Fibroblast of skin of left quadriceps (primary cell): ENCODE results near the gene TRIOBP.

ENCODE experiments used
- DNase-seq, 2 experiments: peaks; one replicate each; pipeline ENCODE4 v3.0.0-alpha.2; 2013; ENCODE audit warnings: low read depth in 2 of 2

Gene TRIOBP

DNA sequence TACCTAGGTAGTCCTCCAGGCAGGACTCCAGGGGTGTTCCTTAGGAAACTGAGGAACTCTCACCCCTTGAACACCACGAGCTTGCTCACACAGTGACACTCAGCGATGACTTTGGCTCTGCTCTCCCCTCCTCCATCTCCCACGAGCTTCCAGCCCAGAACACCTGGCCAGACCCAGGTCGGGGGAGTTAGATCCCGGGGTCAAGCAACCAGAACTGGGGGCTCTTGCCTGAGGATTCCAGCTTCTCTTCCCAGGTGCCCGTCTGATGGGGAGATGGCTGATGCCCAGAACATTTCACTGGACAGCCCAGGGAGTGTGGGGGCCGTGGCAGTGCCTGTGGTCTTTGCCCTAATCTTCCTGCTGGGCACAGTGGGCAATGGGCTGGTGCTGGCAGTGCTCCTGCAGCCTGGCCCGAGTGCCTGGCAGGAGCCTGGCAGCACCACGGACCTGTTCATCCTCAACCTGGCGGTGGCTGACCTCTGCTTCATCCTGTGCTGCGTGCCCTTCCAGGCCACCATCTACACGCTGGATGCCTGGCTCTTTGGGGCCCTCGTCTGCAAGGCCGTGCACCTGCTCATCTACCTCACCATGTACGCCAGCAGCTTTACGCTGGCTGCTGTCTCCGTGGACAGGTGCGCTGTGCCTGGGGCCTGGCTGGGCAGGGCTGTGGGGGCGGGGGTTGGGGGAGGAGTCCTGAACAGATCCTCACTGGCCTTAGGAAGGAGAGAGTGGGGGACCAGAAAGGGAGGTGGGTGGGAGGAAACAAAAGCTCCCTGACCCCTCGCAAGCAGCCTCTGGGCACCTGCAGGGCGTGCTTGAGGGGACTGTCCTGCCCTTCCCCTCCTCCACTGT is 126.5 kb downstream of the TRIOBP start, which contains the start of gene GALR3:
GALR3 (plus strand) TSS at position 249 of the 852 bp plus-strand sequence; CDS start at position 274, 25 bp downstream.
- DNase-seq, result no peak

DNA sequence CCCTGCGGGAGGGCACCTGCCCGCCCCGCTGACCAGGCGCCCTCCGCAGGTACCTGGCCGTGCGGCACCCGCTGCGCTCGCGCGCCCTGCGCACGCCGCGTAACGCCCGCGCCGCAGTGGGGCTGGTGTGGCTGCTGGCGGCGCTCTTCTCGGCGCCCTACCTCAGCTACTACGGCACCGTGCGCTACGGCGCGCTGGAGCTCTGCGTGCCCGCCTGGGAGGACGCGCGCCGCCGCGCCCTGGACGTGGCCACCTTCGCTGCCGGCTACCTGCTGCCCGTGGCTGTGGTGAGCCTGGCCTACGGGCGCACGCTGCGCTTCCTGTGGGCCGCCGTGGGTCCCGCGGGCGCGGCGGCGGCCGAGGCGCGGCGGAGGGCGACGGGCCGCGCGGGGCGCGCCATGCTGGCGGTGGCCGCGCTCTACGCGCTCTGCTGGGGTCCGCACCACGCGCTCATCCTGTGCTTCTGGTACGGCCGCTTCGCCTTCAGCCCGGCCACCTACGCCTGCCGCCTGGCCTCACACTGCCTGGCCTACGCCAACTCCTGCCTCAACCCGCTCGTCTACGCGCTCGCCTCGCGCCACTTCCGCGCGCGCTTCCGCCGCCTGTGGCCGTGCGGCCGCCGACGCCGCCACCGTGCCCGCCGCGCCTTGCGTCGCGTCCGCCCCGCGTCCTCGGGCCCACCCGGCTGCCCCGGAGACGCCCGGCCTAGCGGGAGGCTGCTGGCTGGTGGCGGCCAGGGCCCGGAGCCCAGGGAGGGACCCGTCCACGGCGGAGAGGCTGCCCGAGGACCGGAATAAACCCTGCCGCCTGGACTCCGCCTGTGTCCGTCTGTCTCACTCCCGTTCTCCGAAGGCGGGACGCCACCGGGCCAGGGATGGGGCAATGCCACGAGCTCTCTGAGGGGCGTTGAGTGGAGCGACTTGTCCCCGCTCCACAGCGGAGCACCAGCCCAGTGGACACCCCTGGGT is 128.1 kb downstream of the TRIOBP start:
- no peak for DNase-seq
